BJ (cell line): ENCODE data around the gene LCE2A. TPM values are rescaled to one million over a fixed set of nuclear protein-coding genes. Genes with fewer than 3 reads are reported as not detected.
"Not testable (repeated sequence)": the region's sequence is repeated elsewhere in the genome, so short reads cannot be mapped to it uniquely, and the experiment has no call there.

Source experiments
- CTCF ChIA-PET: fragments of 350-600 bp; formaldehyde crosslinking; extraction: SDS; loops from one replicate; lab custom pipeline; 2021; ENCODE audit warnings: antibody characterized with exemption, inconsistent platforms; lab: Yijun Ruan, JAX
- POLR2A ChIA-PET: fragments of 300-600 bp; sonication (Branson Sonifier 250); formaldehyde crosslinking; extraction: SDS; loops from one replicate; lab custom pipeline; 2021; ENCODE audit warnings: antibody characterized with exemption; lab: Charles Lee
- DNase-seq: peaks from one replicate; pipeline ENCODE4 v3.0.0-alpha.2; 2011; ENCODE audit warnings: low read depth
- H3K27me3 ChIP-seq: 2 replicates; pipeline ENCODE4 v1.6.0; 2011; ENCODE audit warnings: low read length; ENCODE audit not compliant: control insufficient read depth, insufficient read depth
- H3K36me3 ChIP-seq: 2 replicates; pipeline ENCODE4 v1.5.1; 2011; ENCODE audit warnings: low read length; ENCODE audit not compliant: control insufficient read depth, insufficient read depth
- H3K4me3 ChIP-seq: 2 replicates; pipeline ENCODE4 v1.5.1; 2011; ENCODE audit warnings: low read depth, mild to moderate bottlenecking, control low read depth, low read length
- polyA plus RNA-seq: library from polyadenylated mRNA; depleted of rRNA; stranded (reverse); fragments of >200 nt; gene quantifications from 2 replicates; pipeline ENCODE4 v1.2.3, GENCODE V29; 2011
- TF ChIP-seq, protein P1 (sequence below): IDR thresholded peaks from 2 replicates; pipeline ENCODE4 v1.5.1; 2011; ENCODE audit warnings: low read depth, mild to moderate bottlenecking, control low read depth, inconsistent platforms, low read length, moderate library complexity; ENCODE audit not compliant: insufficient read depth

Gene LCE2A
- polyA plus RNA-seq, 1 experiment: not detected

DNA sequence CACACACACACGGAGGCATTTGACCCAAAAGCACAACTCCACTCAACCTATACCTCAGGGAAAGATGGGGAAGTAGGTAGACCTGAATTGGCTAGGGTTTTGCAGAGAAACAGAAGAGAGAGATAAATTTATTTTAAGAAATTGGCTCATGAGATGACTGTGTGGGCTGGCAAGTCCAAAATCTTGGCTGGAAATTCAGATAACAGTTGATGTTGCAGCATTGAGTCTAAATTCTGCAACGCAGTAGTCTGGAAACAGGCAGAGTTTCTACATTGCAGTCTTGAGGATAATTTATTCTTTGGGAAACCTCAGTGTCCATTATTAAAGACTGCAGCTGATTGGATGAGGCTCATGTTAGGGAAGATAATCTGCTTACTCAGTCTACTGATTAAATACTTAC lies 16.5 kb upstream of the LCE2A start:
- TF ChIP-seq, protein P1, sequence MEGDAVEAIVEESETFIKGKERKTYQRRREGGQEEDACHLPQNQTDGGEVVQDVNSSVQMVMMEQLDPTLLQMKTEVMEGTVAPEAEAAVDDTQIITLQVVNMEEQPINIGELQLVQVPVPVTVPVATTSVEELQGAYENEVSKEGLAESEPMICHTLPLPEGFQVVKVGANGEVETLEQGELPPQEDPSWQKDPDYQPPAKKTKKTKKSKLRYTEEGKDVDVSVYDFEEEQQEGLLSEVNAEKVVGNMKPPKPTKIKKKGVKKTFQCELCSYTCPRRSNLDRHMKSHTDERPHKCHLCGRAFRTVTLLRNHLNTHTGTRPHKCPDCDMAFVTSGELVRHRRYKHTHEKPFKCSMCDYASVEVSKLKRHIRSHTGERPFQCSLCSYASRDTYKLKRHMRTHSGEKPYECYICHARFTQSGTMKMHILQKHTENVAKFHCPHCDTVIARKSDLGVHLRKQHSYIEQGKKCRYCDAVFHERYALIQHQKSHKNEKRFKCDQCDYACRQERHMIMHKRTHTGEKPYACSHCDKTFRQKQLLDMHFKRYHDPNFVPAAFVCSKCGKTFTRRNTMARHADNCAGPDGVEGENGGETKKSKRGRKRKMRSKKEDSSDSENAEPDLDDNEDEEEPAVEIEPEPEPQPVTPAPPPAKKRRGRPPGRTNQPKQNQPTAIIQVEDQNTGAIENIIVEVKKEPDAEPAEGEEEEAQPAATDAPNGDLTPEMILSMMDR: no peak
- no peak overlapping the region for H3K4me3 ChIP-seq
- ChIA-PET CTCF (no interaction called here), POLR2A (no interaction called here)
- no peaks in the 10 kb centered on the region for H3K27me3 ChIP-seq
- no peaks in the 10 kb centered on the region for H3K36me3 ChIP-seq
- no peak for DNase-seq

DNA sequence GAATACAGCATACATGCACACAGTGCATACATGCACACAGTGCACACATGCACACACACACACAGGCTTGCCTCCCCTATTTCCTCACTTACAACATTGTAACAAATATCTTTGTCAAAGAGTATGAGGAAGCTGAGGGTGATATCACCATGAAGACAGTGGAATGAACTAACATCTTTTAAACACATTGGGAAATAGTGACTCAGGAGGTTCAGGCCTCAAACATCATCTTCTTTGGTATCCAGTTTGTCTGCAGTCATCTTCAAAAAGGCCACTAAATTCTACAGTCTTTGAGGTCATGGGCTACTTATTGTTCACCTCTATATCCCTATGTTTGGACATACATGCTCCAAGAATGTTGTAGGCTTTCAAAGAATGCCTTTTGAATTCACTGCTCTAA lies 14.3 kb upstream of the LCE2A start:
- POLR2A ChIA-PET: no interaction called here
- H3K27me3 ChIP-seq: no peaks in the 10 kb centered on the region
- CTCF ChIA-PET: no interaction called here
- H3K4me3 ChIP-seq: no peak overlapping the region
- no peaks in the 10 kb centered on the region for H3K36me3 ChIP-seq
- no peak for DNase-seq
- TF ChIP-seq, protein P1: no peak

DNA sequence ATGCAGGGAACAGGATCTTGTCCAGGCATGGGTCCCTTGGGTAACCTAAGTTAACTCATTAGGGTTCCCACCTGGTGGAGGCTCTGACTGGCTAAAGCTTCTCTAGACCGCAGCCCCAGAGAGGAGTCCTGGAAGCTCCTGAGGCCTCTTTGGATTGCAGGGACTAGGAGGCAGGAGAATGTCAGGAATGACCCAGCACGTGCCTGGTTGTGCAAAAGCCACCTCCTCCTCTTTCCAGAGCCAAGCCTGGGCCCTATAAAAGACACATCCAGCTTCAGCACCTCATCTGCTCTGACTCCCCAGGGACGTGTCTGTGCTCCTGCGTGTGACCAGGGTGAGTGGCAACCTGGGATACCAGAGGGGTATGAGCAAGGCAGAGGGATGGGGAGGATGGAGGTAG lies 12.3 kb upstream of the LCE2A start, which contains the start of gene LCE2B:
TSS of gene LCE2B (plus strand) at position 301 of the 400 bp plus-strand sequence. CDS start 721 bp downstream, outside the sequence.
- H3K27me3 ChIP-seq, DNase-seq, POLR2A ChIA-PET, H3K36me3 ChIP-seq, H3K4me3 ChIP-seq, CTCF ChIA-PET: not testable (repeated sequence)

DNA sequence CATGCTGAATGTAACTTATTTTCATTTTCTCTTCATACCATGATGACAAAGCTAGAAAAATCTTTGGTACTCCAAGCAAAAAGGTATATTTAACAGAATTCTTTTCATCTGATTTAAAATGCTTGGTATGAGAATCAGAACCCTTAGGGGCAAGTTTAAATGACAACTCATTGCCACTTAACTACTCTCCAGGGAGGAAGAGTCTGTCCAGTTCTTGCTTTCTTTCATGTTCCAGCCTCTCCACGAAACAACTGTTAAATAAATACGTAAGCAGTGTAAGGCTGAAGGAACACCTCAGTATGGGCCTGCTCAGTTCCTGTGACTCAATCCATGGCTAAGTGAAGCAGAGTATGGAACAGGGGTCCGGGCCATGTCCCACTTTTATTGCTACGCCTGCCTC lies 1.6 kb downstream of the LCE2A start:
- ChIA-PET CTCF (no interaction called here), POLR2A (no interaction called here)
- Histone ChIP-seq H3K27me3 (no peaks in the 10 kb centered on the region), H3K4me3 (no peak overlapping the region), H3K36me3 (no peaks in the 10 kb centered on the region)
- TF ChIP-seq, protein P1: no peak
- DNase-seq: no peak

DNA sequence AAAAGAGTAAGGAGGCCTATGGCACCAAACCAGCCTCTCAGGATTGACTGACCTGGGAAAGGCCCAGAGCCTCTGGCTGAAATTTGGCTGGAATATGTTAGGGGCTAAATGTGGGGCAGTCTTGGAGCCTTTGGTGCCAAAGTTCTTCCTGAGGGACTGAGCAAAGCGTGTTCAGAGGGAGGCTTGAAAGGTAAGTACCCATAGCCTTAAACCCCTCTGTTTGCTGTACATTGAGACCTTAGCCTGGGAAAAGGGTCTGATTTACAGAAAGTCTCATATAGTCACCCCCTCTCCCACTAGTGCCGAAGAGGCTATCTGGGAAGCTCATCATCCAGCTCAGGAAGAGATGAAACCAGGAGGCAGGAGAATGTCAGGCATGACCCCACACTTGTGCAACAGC lies 9.7 kb downstream of the LCE2A start, which contains the start of gene LCE4A:
TSS of gene LCE4A (plus strand) at position 301 of the 400 bp plus-strand sequence. CDS start 916 bp downstream, outside the sequence.
- no peak for DNase-seq
- Histone ChIP-seq H3K36me3 (no peaks in the 10 kb centered on the region), H3K27me3 (no peaks in the 10 kb centered on the region), H3K4me3 (no peak within 1 kb of the TSS)
- CTCF ChIA-PET: no interaction called here
- TF ChIP-seq, protein P1: no peak
- POLR2A ChIA-PET: no interaction called here

DNA sequence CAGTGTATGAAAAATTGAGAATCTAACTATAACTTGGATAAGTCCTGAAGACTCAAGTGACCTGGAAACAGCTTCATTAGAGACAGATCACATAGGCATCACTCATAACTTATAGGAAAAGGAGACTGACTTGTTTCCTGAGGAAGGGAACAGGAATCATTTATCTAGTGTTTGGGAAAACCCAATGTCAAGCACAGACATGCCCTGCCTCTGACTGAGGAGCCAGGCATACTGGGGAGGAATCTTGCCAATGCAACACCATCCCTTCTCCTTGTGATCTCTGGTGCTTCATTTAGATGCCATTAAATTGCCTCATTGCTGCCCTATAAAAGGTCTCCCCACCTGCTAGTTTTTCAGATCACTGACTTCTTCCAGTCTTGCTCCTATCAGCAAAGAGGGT lies 20.1 kb downstream of the LCE2A start:
- POLR2A ChIA-PET: no interaction called here

More for the DNA sequence above, 20.1 kb downstream of the LCE2A start:
- CTCF ChIA-PET: no interaction called here
- H3K27me3 ChIP-seq: no peaks in the 10 kb centered on the region
- DNase-seq: no peak
- H3K4me3 ChIP-seq: no peak overlapping the region
- no peaks in the 10 kb centered on the region for H3K36me3 ChIP-seq
- TF ChIP-seq, protein P1: no peak
